Chondrocyte (in vitro differentiated cells): ENCODE results near the gene MUC21. TPM values are rescaled to one million over a fixed set of nuclear protein-coding genes. Genes with fewer than 3 reads are reported as not detected.
"Not testable (repeated sequence)": the region's sequence is repeated elsewhere in the genome, so short reads cannot be mapped to it uniquely, and the experiment has no call there.

Experiments
- DNase-seq: peaks from one replicate; pipeline ENCODE4 v3.0.0; 2021; ENCODE audit warnings: mixed read lengths, low spot score
- H3K27ac Mint-ChIP-seq: one replicate; pipeline ENCODE4 v1.8.0; 2021; ENCODE audit warnings: mild to moderate bottlenecking, moderate library complexity, mixed read lengths; ENCODE audit not compliant: unreplicated experiment
- H3K27me3 Mint-ChIP-seq: 2 replicates; pipeline ENCODE4 v1.8.0; 2021; ENCODE audit warnings: low read depth, mixed read lengths
- H3K36me3 Mint-ChIP-seq: 2 replicates; pipeline ENCODE4 v1.8.0; 2021; ENCODE audit warnings: low read depth, mixed read lengths
- H3K4me1 Mint-ChIP-seq: 2 replicates; pipeline ENCODE4 v1.8.0; 2021; ENCODE audit warnings: low read depth, mild to moderate bottlenecking, mixed read lengths
- H3K4me3 Mint-ChIP-seq: one replicate; pipeline ENCODE4 v1.8.0; 2021; ENCODE audit warnings: mild to moderate bottlenecking, moderate library complexity, mixed read lengths; ENCODE audit not compliant: unreplicated experiment
- H3K9me3 Mint-ChIP-seq: 2 replicates; pipeline ENCODE4 v1.8.0; 2021; ENCODE audit warnings: low read depth, mixed read lengths
- CTCF ChIP-seq: fragments of 200-600 bp; sonication (generic); IDR thresholded peaks from 2 replicates; pipeline ENCODE4 v1.5.0; 2021; ENCODE audit warnings: antibody characterized with exemption, mild to moderate bottlenecking, moderate library complexity
- total RNA-seq: library from RNA; stranded (reverse); gene quantifications from 3 replicates; pipeline ENCODE4 v1.2.1, GENCODE V29; 2021

MUC21 gene
- total RNA-seq, 1 donor from 2014 or later = not detected

GRCh38 chr6:30990422-30991086, 7.0 kb downstream of the MUC21 start:
- no peaks in the 10 kb centered on the region for H3K27me3 Mint-ChIP-seq
- H3K4me3 Mint-ChIP-seq = no peak overlapping the region

GRCh38 chr6:30991891-30992290, 8.4 kb downstream of the MUC21 start:
- Mint-ChIP-seq H3K36me3 (no peaks in the 10 kb centered on the region), H3K4me1 (no peaks in the 10 kb centered on the region), H3K4me3 (no peak overlapping the region), H3K9me3 (no peaks in the 10 kb centered on the region), H3K27ac (no peak overlapping the region), H3K27me3 (no peaks in the 10 kb centered on the region)
- no peak for DNase-seq
- TF ChIP-seq CTCF = no peak

More at GRCh38 chr6:30990422-30991086, 7.0 kb downstream of the MUC21 start:
- DNase-seq = no peak
- no peak overlapping the region for H3K27ac Mint-ChIP-seq
- H3K9me3 Mint-ChIP-seq = no peaks in the 10 kb centered on the region
- TF ChIP-seq CTCF = no peak
- H3K36me3 Mint-ChIP-seq = no peaks in the 10 kb centered on the region
- H3K4me1 Mint-ChIP-seq = no peaks in the 10 kb centered on the region

- no peak for DNase-seq
- Mint-ChIP-seq H3K27me3 (no peaks in the 10 kb centered on the region), H3K4me1 (no peaks in the 10 kb centered on the region), H3K27ac (no peak overlapping the region), H3K4me3 (no peak overlapping the region), H3K36me3 (no peaks in the 10 kb centered on the region), H3K9me3 (no peaks in the 10 kb centered on the region)
- no peak for TF ChIP-seq CTCF
Measured at GRCh38 chr6:30997301-30997700, 13.8 kb downstream of the MUC21 start.

- Mint-ChIP-seq H3K27ac (no peak overlapping the region), H3K27me3 (no peaks in the 10 kb centered on the region), H3K4me1 (no peaks in the 10 kb centered on the region), H3K36me3 (no peaks in the 10 kb centered on the region), H3K4me3 (no peak overlapping the region), H3K9me3 (no peaks in the 10 kb centered on the region)
- DNase-seq = no peak
- TF ChIP-seq CTCF = no peak
Measured at GRCh38 chr6:30998785-30999184, 15.3 kb downstream of the MUC21 start.

GRCh38 chr6:31000067-31000860, 16.7 kb downstream of the MUC21 start:
- H3K4me3 Mint-ChIP-seq, H3K36me3 Mint-ChIP-seq, H3K9me3 Mint-ChIP-seq, H3K27me3 Mint-ChIP-seq, H3K4me1 Mint-ChIP-seq, H3K27ac Mint-ChIP-seq, DNase-seq: not testable (repeated sequence)
